K562 (cell line): ENCODE results near the gene VPS4B.

ENCODE experiments used
- ELF1 ChIP-seq: fragments of 200-800 bp; sonication (Bioruptor generic); IDR thresholded peaks from 2 replicates; pipeline ENCODE4 v1.6.1; 2016; ENCODE audit warnings: missing genetic modification characterization, missing compliant biosample characterization
- EP300 ChIP-seq: IDR thresholded peaks from 2 replicates; pipeline ENCODE4 v1.6.1; 2012; ENCODE audit warnings: low read length, improper control_type of control experiment
- MLX ChIP-seq, 2 experiments: fragments of 450-650 bp in 1 of 2; sonication (generic) in 1 of 2; formaldehyde crosslinking; conservative IDR thresholded peaks; 2 replicates each; pipeline versions ENCODE4 v1.4.0 to v1.8.1; 2020 to 2022; ENCODE audit warnings: mild to moderate bottlenecking in 1 of 2, missing genetic modification reagents in 1 of 2
- NR2C2 ChIP-seq, 2 experiments: fragments of 200-800 bp in 1 of 2; sonication (Bioruptor generic) in 1 of 2; sonication (generic) in 1 of 2; formaldehyde crosslinking in 1 of 2; IDR thresholded peaks; 2 replicates each; pipeline versions ENCODE4 v1.6.1 to v1.8.0; 2016 to 2022; ENCODE audit warnings: mild to moderate bottlenecking in 1 of 2, missing compliant biosample characterization in 1 of 2, missing genetic modification characterization in 1 of 2, missing genetic modification reagents in 1 of 2
- POLR2A ChIP-seq: fragments of 450-650 bp; conservative IDR thresholded peaks from 2 replicates; pipeline ENCODE4 v1.6.1; 2016
- POLR3A ChIP-seq: IDR thresholded peaks from 2 replicates; pipeline ENCODE4 v1.6.1; 2011; ENCODE audit warnings: borderline replicate concordance, mild to moderate bottlenecking, moderate library complexity; ENCODE audit not compliant: insufficient read length, insufficient read depth; ENCODE audit errors: extremely low read depth
- STAT5B ChIP-seq: fragments of 250-450 bp; sonication (Bioruptor Pico); IDR thresholded peaks from 2 replicates; pipeline ENCODE4 v1.8.0; 2021; ENCODE audit warnings: mild to moderate bottlenecking, inconsistent platforms
- TF ChIP-seq, protein P1 (sequence below): fragments of 200-800 bp; sonication (Bioruptor generic); IDR thresholded peaks from 2 replicates; pipeline ENCODE4 v1.6.1; 2017; ENCODE audit warnings: missing genetic modification characterization, missing compliant biosample characterization

DNA sequence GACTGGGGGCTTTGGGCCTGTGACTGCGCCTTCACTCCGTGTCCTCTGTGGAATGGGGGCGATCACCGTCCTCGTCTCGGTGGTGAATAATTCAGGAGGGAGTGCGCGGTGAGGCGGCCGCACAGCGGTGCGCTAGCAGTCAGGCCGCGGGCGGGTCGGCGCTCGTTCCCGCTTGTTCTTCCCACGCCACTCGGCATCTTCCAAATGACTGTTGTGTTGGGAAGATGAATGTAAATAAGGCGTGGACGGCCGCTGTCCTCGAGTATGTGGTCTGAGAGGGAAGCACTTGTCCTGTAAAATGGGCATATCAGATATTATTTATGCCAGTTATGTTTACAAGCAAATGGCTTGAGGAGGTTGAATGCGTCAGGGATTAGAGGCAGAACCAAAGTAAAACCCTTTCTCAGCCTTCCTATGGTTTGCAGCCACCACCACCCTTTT, 608 bp upstream of the VPS4B start:
- TF ChIP-seq POLR2A (no peak), EP300 (no peak), MLX (CRISPR knock-in tag; conservative IDR thresholded peaks at IDR 0.05) (no peak), NR2C2 (CRISPR knock-in tag; IDR thresholded peaks at IDR 0.05) (no peak), NR2C2 (tag; IDR thresholded peaks at IDR 0.05) (no peak), ELF1 (tag) (no peak), POLR3A (no peak), STAT5B (CRISPR knock-in tag) (no peak)
- TF ChIP-seq, protein P1, sequence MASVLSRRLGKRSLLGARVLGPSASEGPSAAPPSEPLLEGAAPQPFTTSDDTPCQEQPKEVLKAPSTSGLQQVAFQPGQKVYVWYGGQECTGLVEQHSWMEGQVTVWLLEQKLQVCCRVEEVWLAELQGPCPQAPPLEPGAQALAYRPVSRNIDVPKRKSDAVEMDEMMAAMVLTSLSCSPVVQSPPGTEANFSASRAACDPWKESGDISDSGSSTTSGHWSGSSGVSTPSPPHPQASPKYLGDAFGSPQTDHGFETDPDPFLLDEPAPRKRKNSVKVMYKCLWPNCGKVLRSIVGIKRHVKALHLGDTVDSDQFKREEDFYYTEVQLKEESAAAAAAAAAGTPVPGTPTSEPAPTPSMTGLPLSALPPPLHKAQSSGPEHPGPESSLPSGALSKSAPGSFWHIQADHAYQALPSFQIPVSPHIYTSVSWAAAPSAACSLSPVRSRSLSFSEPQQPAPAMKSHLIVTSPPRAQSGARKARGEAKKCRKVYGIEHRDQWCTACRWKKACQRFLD (CRISPR knock-in tag): no peak
